GM15510 (cell line): ENCODE data around the gene SENP5.

ENCODE experiments used
- POLR2A ChIP-seq: IDR thresholded peaks from 3 replicates; pipeline ENCODE4 v1.6.1; 2011; ENCODE audit warnings: borderline replicate concordance; ENCODE audit not compliant: insufficient read length; ENCODE audit errors: extremely low read depth

The SENP5 gene

GRCh38 chr3:196970547-196971093 is 102.9 kb downstream of the SENP5 start:
- no peak for TF ChIP-seq POLR2A

DNA sequence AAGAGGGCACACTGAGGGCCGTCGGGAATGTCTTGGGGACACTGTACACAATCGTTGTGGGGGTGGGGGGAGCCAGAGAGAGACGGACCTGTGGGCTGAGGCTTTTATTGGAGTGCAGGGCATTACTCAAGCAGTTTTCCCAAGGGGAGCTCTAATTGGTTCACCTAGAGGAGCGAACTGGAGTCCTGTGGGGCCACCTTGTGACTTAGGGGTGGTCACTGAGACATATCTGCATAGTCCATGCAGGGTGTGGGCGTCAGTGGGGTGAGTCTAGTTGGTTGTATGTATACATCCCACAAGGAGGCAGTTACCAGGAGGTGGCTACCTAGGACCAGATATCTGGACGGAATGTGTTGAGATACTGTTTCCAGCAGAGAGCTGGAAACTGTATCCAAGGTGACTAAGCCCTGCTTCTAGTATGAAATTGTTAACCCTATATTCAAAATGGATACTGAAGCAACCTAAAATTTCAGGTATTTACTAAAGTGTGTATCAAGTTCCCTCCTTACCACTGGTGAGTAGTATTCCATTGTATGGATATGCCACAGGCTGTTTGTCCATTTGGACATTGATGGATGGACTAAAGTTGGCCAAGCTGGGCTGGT is 103.5 kb downstream of the SENP5 start:
- TF ChIP-seq POLR2A, result no peak

DNA sequence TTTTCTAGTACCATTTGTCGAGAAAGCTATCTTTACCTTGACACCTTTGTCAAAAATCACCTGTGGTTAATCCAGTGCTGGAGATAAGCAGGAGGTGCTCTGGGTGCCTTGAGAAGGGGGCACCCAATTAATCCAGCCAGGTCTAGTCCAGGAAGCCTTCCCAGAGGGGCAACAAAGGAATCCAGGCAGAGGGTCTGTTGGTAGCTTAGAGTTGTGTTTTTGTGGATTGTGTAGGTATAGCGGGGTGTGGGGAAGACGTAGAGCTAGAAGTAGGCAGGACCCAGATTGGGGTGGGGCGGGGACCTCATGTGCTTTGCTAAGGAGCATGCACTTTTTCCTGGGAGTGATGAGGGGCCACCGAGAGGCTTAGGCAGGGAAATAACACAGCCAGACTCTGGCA is 106.9 kb downstream of the SENP5 start:
- TF ChIP-seq POLR2A, result no peak

DNA sequence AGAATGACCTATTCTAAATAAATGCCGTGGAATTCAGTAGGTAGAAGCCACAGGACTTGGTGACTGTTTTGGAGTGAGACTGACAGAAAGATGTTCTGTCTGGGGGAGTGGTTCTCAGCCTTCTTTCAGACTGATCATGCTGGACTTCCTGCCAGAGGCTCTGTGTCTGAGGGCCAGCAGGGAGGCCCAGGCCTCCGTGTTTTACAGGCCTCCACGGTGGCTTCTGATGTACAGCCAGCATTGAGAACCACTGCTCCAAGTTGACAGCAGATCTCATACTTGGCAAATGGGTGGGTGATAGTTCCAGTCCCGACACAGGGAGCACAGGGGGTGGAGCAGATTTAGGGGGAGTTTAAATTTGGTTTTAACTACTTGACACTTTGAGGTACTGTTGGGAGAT is 107.6 kb downstream of the SENP5 start:
- no peak for TF ChIP-seq POLR2A

GRCh38 chr3:196976941-196977340 is 109.2 kb downstream of the SENP5 start:
- no peak for TF ChIP-seq POLR2A

DNA sequence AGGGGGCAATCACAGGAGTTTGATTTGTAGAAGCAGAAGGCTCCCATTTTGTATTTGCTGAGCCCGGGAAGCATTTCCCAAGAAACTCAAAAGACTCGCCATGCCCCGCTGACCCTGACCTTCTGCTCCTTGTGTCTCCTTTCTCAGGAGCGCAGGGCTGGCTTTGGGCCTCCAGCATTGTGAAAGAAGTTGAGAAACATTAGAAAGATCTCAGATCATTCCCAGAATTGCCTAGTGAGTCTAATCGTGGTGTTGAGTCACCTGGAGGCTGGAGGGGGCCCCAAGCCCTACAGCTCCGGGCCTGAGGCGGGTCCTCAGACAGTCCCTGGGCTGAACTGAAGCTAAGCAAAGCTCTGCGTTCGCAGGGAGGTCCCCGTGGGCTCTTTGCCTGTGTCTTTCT is 111.8 kb downstream of the SENP5 start:
- no peak for TF ChIP-seq POLR2A

DNA sequence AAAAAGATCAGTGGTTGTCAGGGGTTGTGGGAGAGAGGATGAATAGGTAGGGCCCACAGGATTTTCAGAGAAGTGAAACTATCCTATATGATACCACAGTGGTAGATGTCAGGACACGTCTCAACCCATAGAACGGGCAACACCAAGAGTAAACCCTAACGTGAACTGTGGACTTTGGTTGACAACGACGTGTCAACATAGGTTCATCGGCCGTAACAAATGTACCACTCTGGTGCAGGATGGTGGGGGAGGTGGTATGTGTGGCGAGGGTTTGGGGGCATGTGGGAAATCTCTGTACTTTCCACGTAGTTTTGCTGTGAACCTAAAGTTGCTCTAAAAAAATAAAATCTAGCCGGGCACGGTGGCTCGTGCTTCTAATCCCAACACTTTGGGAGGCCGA is 113.9 kb downstream of the SENP5 start:
- TF ChIP-seq POLR2A, result no peak

GRCh38 chr3:196983186-196983585 is 115.5 kb downstream of the SENP5 start:
- no peak for TF ChIP-seq POLR2A
